Activated effector memory CD4-positive, alpha-beta T cell treated with anti-CD3 and anti-CD28 coated beads, Interleukin-2, amount 50 U/mL, for 16 hours (primary cell): ENCODE measurements around the gene KRT80.

Source experiments
- DNase-seq: peaks from one replicate; pipeline ENCODE4 v3.0.0-alpha.2; 2020

Gene KRT80

DNA sequence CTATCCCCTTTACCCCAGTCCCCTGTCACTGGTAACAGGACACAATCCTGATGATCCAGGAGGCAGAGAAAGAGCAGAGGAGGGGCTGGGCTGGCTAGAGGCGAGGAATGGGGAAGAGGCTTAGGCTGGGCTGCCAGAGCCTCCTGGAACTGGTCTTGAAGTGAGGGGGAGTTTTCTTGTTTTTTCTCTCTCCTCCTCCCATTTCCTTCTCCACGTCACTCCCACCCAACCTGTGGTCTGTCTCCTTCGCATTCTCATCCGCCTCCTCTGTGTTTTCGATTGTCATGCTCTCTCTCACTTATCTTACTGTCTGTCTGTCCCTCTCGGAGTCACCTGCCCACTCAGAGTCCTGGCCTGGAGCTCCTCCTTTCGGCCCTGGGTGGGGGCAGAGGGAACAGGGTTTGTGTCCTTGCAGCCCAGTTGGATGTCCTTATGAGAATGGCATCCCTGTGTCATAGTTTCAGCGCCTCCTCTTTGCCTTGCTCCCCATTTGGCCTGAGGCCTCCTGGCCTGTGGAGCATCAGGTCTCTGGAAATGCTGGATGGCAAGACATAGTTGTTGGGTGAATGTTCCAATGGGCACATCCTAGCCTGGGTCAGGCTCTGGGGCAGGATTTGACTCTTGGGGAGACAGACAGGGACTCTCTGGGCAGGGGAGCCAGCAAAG lies 3.4 kb upstream of the KRT80 start:
- DNase-seq, result no peak

DNA sequence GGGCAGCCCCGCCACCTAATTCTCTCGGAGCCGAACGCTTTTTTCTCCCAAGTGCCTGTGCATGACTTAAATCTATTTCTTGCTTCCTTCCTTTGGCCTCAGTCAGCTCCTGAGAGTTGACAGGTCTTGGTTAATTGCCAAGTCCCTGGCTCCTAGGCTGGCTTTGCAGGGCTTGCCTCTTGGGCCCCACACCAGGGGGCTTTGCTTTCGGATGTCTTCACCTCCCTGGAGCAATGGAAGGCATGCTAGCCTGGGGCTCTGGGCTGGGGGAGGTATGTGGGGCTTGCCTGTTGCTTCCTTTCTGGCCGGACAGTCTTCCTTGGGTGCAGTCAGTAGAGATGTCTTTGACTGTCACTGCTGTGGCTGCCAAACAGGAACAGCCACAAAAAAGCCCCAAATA lies 2.2 kb upstream of the KRT80 start:
- no peak for DNase-seq

DNA sequence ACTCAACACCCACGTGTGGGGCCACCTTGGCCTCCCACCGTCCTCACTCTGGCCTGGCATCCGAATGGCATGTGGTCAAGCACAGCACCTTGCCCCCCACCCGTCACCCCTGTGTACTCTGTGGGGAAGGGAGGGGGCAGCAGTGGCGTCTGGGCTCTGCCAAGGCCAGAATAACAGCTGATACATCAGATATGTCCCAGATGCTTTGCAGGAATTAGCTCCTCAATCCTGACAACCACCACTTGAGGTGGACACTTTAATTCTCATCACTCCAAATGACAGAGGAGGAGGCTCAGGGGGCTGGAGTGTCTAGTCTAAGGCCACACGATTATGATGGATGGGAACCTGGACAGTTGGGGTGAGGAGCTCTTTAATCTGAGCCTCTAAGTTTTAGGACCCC lies 1.7 kb upstream of the KRT80 start:
- no peak for DNase-seq

DNA sequence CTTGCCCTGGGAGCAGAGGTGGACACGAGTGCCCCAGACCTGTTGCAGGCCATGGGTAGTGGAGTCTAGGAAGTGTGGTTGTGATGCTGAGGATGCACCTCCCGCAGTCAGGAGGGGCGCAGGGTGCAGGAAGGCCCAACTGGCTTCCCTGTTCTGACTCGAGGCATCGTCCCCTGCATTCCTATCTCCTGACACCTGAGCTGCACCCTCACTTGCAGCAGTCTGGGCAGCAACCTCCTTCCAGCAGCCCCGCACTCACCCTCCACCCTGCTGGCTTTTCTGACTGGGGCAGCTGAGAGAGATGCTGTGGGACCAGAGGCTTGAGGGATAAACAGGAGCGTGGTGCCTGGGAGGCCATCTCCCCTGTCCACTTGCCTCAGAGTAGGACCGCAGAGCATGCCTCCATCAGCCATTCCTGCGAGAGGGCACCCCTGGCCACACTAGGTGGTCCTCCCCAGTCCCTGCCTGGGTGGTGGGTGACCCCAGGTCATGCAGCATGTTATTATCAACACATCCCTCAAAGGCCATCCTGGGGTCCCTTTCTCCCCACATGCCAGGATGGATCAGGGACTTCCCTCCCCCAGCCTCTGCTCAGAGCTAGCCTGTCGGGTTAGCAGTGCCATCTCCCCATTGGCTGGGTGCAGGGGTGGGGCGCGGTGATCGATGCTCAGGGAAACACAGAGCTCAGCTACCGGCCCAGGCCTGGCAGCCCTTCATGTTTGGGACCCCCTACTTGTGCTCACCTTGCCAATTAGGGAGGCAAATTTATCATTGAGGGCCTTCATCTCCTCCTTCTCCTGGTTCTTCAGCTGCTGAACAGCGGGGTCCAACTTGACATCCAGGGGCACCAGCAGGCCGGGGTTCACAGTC lies 719 bp downstream of the KRT80 start:
- DNase-seq, result no peak

DNA sequence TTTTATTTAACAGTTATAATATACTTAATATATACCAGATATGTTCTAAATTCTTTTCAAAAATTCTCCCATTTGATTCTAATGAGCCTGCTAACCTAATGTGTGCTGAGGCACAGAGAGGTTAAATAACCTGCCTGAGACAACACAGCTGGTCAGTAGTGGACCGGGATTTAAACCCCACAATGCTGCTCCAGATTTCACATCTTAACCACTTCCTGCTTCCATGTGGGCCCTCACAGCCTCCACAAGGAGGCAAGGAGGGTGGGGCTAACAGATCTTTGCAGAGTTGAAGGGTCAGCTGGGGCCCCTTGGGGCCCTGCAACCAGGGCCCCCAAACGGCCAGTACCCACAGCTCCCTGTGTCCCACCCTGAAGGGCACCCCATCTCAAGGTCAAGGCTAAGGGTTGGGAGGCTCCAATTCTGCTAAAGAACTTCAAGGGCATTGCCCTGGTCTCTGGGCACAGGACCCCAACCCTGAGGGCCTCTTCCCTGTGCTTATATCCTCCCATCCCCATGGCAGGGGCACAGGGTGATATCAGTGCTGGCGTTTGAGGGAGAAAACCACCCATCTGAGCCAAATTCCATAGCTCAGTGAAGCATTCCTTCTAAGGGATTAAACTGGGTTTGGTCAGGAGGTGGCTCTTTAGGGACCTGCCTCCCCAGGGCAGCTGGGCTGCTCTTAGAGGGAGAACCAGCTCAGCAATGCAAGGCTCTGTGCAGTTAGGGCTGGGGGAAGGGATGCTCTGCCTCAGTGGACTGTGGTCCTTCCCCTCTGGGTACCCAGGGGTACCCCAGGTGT lies 2.2 kb downstream of the KRT80 start:
- no peak for DNase-seq

DNA sequence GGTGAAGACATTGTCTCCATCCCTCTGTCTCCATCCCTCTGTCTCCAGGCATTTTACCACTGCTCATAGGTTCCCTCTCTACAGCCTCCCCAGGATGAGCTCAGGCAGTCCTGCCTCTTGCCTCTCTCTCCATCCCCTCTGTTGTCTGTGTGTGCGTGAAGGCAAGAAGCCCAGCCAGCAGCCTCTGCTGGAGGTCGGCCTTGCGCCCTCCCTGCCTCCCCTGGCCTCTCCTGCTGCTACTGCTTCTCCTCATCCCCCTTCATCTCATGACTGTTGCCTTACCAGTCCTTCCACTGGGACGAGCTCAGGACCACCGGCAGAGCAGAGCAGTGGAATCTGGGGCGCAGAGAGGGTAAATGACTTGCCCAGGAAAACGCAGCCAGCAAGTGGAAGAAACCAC lies 3.2 kb downstream of the KRT80 start:
- DNase-seq, result no peak

DNA sequence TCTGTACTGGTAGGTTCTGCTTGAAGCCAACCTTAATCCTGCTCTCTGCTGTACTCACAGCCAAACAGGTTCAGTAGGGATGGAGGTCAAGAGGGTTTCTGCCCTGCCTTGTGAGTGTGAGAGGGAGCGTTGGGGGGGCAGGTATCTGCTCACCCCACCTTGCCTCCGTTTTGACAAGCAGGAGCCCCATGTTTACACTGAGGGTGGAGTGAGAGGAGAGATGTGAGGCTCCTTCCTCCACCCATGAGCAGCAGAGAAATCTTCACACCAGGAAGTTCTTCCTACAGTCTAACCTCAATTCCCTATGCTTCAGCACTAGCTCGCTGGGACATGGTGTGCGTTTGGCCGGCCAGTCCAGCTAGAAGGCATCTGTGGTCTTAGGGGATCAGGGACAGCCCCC lies 4.2 kb downstream of the KRT80 start:
- DNase-seq, result no peak

DNA sequence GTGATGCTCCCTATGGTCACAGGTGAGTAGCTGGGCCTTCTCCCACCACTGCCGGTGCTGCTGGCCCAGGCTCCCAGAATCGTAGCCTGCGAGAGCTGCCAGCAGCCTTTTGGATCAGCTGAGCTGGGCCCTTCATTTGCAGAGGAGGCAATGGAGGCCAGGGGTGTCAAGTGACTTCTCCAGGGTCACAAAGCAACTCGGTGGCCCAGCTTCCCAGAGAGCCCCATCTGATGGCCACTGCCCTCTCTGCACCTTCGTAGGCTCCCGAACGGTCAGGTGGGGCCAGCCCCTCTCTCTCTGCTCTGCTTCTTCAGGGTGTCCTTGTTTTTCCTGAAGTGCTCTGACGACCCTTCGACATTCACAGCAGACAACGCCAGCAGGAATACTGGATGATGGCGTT lies 4.6 kb downstream of the KRT80 start:
- no peak for DNase-seq

DNA sequence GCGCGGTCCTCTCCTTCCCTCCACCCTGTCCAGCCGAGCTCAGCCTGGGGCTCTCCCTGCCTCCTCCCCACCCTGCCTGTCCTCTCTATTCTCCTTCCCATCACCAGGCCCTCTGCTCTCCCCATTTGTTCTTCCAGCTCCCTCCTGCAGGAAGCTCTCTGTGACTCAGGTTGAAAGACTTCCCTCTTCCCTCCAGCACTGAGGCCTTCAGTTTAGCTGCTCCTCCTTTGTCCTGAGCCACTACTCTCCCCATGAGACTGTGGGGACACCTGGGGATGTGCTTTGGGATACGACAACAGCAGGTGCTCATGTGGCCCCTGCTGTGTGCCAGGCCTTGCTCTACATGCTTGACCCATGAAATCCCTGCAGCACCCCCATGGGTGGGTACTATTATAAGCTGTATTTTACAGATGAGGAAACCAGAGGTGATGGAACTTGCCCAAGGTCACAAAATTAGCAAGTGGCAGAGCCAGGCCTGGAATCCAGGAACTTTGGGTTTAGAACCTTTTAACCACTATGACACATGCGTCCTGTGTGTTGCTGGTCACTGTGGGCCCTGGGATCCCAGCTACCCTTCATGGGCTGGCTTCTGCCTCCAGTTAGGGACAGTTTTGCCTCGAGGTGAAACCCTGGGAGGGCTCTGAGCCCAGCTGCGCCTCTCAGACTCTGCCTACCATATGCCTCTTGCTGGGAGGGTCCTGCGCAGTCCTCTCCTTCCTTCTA lies 5.5 kb downstream of the KRT80 start:
- DNase-seq, result no peak

DNA sequence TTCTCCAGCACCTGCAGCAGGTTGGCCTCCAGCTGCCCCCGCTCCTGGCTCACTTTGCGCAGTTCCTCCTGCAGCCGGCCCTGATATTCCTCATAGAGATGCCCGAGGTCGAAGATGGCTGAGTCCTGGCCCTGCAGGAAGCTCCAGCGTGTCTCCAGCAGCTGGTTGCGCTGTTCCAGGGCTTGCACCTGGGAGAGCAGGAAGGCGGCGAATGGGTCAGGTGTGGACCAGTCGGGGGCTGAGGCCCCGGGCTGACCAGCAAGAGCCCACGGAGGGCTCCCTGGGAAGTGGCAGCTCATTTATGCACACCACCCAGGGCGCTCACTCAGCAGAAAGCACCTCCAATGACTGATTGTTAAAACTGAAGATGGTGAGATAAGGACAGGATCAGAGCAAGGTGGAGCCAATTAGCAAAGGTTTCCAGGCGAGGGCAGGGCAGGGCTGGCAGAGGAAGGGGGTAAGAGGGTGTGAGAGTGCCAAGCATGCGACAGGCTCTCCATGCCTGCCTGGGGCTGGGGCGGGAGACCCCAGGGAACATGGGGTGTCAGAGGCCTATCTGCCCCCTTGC lies 6.3 kb downstream of the KRT80 start:
- no peak for DNase-seq

DNA sequence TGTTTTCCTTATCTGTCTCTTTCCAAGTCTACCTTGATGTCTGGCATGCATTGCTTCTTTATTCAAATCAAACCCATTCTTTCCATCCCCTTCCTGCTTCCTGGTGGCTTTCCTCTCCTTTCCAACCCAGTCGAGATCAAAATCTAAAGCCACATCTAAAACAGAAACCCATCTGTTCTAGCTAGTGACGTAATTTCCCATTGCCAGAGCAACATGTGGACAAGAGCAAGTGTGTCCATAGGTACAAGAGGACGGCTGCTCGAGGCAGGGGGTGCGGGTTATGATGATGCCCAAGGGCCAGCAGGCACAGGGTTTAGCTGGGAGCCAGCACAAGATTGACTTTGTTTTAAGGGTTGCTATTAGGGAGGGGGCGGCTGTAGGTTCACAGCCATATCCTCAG lies 7.0 kb downstream of the KRT80 start:
- DNase-seq, result no peak

DNA sequence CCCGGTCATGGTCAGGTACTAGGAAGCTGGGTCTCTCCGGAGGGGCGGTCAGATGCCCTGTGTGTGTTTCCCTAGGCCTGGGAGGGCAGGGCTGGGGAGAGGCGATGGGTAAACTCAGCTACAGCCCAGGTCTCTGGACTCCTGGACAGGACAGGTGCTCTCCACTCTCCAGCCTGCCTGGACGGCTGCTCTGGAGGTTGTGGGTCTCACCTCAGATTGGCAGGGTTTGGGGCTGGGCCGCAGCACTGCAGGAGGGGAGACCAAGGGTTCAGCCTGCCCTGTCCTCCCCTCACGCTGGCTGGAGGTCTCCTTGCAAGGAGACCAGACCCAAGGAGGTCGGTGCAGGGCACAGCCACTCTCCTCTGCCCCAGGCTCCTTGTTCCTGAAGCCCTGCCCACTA lies 7.8 kb downstream of the KRT80 start:
- no peak for DNase-seq

DNA sequence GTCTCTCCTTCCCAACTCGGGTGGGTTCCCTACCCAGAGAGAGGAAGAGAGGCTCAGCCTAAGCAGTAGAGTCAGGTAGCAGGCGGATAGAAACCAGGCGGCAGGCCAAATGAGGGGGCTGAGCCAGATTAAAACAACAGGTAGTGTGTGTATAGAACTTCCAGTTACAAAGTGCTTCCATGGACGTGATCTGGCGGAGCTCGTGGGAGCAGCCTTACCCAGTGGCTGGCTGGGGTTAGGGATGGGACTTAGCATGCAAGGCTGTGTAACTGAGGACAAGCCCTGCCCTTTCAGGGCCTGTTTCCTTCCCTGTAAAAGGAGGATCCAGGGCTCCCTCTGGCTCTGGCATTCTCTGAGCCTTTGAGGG lies 8.3 kb downstream of the KRT80 start:
- DNase-seq, result no peak

DNA sequence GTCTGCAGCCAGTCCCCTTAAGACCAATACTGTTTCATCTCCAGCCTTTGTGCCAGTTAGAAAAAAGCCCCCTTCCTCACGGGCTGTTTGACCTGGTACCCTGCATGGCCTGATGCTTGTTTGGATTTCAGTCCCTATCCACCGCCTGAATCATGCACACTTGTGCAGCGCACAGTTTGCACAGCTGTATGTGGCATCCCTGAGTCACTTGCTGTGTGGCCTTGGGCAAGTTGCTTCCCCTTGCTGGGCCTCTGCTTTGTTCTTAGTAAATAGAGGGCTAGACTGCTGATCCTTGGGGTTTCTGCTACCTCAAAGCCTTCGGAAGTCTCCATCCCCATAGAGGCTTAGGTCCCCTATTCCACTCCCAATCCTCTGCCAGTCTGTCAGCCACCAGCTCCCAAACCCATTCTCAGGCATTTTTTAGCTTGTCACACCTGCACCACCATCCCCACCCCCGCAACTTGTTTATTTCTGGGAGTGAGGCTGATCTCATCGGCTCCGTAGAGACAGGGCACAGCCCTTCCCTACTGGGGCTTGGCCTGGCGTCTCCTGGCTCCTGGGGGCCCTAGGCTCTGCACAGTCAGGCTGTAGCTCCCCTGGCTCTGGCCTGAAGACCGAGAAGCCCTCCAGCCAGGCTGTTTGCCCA lies 8.8 kb downstream of the KRT80 start:
- no peak for DNase-seq

DNA sequence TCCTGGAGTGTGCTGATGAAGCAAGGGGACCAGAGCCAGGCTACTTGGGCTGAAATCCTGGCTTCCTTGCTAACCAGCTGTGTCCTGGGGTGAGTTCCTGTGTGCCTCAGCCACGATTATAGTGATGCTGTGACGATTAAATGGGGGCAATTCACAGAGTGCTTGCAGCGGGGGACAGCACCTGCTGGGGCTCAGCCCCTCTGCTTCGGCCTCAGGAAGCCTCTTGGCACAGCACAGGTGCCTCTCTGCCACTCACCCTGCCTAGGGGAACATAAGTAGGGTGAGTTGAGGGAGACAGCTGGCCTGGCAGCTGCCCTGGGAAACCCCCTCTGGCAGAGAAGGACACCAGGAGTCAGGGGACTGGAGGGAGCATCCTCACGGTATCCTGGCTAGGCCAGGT lies 9.4 kb downstream of the KRT80 start:
- DNase-seq, result no peak

DNA sequence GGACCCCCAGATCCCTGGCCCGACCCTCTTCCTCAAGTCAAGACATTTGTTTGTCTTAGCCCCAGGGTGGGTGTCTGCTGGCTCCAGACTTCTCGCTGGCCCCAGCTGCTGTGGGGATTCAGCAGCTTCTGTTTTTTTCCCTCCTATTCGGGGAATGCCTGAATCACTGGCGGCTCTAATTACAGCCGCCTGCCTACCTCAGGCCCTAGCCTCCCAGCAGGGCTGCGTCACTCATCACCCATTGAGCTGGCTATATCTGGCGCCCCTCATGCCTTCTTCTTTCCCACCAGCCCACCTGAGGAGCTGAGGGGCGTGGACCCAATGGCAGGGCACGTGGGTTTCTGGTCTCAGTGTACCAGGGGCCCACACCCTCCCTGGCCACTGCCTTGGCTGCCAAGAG lies 10.1 kb downstream of the KRT80 start:
- no peak for DNase-seq

DNA sequence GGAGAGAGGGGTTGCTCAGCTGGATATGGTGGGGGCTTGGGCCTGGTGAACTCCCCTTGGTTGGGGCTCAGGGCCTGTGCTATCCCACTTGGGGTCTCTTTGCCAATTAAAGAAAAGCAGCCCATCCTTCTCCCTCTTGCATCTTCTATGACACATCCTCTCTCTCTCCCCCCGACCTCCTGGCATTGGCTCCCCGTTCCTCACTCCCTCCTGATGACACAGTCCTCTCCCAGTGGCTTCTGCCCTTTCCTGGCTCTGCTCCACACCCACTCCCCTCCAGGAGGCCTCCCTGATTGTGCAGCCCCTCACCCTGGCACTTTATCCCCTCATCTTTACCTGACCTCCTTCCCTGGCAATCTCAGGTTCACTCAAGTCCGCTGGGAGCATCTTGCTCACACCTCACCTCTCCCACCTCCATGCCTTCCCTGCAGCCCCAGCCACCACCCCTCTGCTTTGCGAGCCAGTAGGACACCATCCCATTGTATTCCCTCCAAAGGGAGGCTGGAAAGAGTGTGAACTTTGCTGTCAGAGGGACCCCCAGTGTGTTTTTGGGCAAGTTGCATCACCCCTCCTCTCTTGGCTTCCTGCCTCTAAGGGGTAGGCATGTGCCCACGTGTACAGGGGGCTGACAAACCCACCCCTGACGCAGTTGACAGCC lies 10.7 kb downstream of the KRT80 start:
- DNase-seq, result no peak

DNA sequence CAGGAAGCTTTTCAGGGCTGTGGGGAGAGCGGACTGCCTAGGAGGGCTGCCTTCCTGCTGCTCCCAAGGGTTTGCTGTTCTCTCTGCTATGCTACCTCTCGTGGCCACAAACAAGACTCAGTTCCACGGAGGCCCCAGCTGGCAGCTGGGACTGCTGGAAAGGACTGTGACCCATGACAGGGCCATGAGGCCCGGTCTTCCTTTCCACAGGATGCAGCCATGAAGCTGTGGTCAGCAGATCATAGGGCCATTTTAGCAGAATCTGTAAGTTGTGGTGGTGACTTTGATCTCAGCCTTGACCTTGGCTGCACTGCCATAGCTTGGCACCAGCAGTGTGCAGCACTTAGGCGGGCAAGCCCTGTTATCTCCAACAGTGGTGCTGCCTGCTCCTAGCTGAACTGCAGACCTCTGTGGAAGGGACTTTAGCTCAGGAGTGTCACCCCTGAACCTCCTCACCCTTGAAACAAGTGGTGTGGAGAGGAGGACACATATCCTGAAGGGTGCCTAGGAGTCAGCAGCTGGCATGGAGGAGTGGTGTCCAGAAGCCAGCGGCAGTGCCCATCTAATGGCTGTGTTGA lies 12.3 kb downstream of the KRT80 start:
- DNase-seq, result no peak

DNA sequence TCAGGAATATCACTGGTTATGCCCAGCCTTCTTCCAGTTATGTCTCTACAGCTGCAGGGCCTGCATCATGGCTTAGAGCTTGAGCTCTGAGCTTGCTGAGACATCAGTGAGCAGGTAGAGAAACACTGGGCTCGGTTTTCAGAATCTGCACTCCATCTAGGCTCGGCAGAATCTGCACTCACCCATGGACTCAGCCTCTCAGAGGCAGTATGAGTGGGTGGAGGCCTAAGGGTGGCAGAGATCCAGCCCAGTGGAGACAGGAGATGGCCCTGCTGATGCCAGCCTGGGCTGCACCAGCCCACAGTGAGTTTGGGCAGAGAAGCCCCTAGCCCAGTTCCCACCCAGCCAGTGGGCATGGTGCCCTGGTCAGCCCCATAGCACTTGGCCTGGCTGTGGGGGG lies 12.8 kb downstream of the KRT80 start:
- DNase-seq, result no peak

DNA sequence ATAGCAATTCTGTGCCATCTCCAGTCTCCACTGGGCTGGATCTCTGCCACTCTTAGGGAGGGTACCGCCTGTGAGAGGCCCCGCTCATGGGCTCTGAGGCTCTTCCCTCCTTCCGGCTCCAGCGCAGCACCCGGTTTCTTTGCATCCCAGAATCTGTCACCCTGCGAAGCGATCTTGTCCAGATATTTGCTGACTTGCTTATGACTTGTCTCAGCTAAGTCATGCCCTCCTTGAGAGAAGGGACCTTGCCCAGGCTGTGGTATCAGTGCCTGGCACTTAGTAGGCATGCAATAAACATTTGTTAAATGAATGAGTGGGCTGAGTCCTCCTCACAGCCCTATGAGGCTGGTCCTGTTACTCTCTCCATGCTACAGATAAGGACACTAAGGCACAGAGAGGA lies 13.4 kb downstream of the KRT80 start:
- no peak for DNase-seq
